AG10803 (cell line): ENCODE data around the gene TMEM72.

Source experiments
- DNase-seq: peaks from one replicate; pipeline ENCODE4 v3.0.0; 2010; ENCODE audit warnings: low read depth
- H3K4me3 ChIP-seq: 2 replicates; pipeline ENCODE4 v1.5.1; 2011; ENCODE audit warnings: mild to moderate bottlenecking, low read length, control low read depth
- CTCF ChIP-seq: conservative IDR thresholded peaks from 2 replicates; pipeline ENCODE4 v1.5.1; 2011; ENCODE audit warnings: mild to moderate bottlenecking, low read length, control low read depth, inconsistent platforms

Gene TMEM72

GRCh38 chr10:44968091-44968490, 57.0 kb downstream of the TMEM72 start:
- DNase-seq, result peak; percentile 35
- no peak overlapping the region for H3K4me3 ChIP-seq
- no peak for TF ChIP-seq CTCF

GRCh38 chr10:44968500-44969400, 57.6 kb downstream of the TMEM72 start:
- DNase-seq, result no peak
- no peak for TF ChIP-seq CTCF
- H3K4me3 ChIP-seq, result no peak overlapping the region

- no peak for DNase-seq
- H3K4me3 ChIP-seq, result no peak overlapping the region
- TF ChIP-seq CTCF, result no peak
These were observed 58.7 kb downstream of the TMEM72 start for GRCh38 chr10:44969854-44970253.

- TF ChIP-seq CTCF, result no peak
- DNase-seq, result no peak
- H3K4me3 ChIP-seq, result no peak overlapping the region
These were observed 59.8 kb downstream of the TMEM72 start for GRCh38 chr10:44970812-44971395.

- no peak for TF ChIP-seq CTCF
- no peak for DNase-seq
- H3K4me3 ChIP-seq, result no peak overlapping the region
These were observed 60.3 kb downstream of the TMEM72 start for GRCh38 chr10:44971434-44971833.

GRCh38 chr10:44971935-44972757, 61.0 kb downstream of the TMEM72 start:
- H3K4me3 ChIP-seq, result no peak overlapping the region
- DNase-seq, result no peak
- TF ChIP-seq CTCF, result no peak
